ENCODE data around the gene DARS2.
"Not testable (repeated sequence)": the region's sequence is repeated elsewhere in the genome, so short reads cannot be mapped to it uniquely, and the experiment has no call there.

DARS2 gene

DNA sequence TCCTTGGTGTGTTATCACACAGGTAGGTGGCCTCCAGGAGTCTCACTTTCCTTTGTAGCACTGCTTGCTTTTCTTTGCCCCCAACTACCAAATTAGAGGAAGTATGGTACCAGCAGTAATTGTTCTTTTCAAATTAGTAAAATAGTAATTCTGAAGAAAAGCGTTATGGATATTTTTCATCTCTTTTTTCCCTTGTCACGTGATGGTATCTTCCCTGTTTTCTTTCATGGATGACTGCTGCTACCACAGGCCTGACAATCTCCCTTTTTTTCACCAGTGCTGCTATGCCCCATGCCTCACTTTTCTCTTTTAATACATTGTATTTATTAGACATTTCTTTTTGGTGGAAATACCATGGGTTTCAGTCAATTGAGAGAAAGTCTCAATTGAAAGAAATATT lies 47.0 kb downstream of the DARS2 start:
- Histone ChIP-seq H3K27me3 (ENCODE audit: control insufficient read depth, insufficient read depth, low read length) (no peaks in the 10 kb centered on the region), H3K4me1 (ENCODE audit: control insufficient read depth, insufficient read depth, low read length) (peaks cover 17% of the 10 kb centered on the region), H3K9ac (ENCODE audit: low read length) (no peak overlapping the region), H3K4me3 (ENCODE audit: low read length) (no peak overlapping the region), H3K9me3 (ENCODE audit: control insufficient read depth, low read length) (no peaks in the 10 kb centered on the region), H3K36me3 (ENCODE audit: control insufficient read depth, insufficient read depth, low read length) (no peaks in the 10 kb centered on the region)

DNA sequence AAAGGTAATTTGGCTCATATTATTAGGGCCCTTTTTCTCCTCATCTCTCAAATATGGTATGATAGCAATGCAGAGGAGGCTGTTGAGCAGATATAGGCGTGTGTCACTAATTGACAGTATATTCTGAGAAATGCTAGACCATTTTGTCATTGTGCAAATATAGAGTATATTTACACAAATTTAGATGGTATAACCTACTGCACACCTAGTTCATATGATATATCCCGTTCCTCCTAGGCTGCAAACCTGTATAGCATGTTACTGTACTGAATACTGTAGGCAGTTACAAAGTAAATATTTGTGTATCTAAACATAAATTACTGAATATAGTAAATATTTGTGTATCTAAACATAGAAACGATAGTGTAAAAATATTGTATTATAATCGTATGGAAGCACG lies 52.3 kb downstream of the DARS2 start:
- Histone ChIP-seq H3K4me1 (ENCODE audit: control insufficient read depth, insufficient read depth, low read length) (no peaks in the 10 kb centered on the region), H3K27me3 (ENCODE audit: control insufficient read depth, insufficient read depth, low read length) (no peaks in the 10 kb centered on the region), H3K36me3 (ENCODE audit: control insufficient read depth, insufficient read depth, low read length) (no peaks in the 10 kb centered on the region), H3K4me3 (ENCODE audit: low read length) (no peak overlapping the region), H3K9me3 (ENCODE audit: control insufficient read depth, low read length) (no peaks in the 10 kb centered on the region), H3K9ac (ENCODE audit: low read length) (no peak overlapping the region)

- no peaks in the 10 kb centered on the region for H3K36me3 ChIP-seq (ENCODE audit: control insufficient read depth, insufficient read depth, low read length)
- no peaks in the 10 kb centered on the region for H3K4me1 ChIP-seq (ENCODE audit: control insufficient read depth, insufficient read depth, low read length)
- H3K4me3 ChIP-seq (ENCODE audit: low read length): no peak overlapping the region
- no peak overlapping the region for H3K9ac ChIP-seq (ENCODE audit: low read length)
- H3K9me3 ChIP-seq (ENCODE audit: control insufficient read depth, low read length): no peaks in the 10 kb centered on the region
- no peaks in the 10 kb centered on the region for H3K27me3 ChIP-seq (ENCODE audit: control insufficient read depth, insufficient read depth, low read length)
Observed at GRCh38 chr1:173878251-173878650, 53.8 kb downstream of the DARS2 start.

- not testable (repeated sequence) for H3K9ac ChIP-seq (ENCODE audit: low read length); H3K9me3 ChIP-seq (ENCODE audit: control insufficient read depth, low read length); H3K4me1 ChIP-seq (ENCODE audit: control insufficient read depth, insufficient read depth, low read length); H3K36me3 ChIP-seq (ENCODE audit: control insufficient read depth, insufficient read depth, low read length); H3K27me3 ChIP-seq (ENCODE audit: control insufficient read depth, insufficient read depth, low read length); H3K4me3 ChIP-seq (ENCODE audit: low read length)
Observed at GRCh38 chr1:173881117-173881516, 56.6 kb downstream of the DARS2 start.

- Histone ChIP-seq H3K36me3 (ENCODE audit: control insufficient read depth, insufficient read depth, low read length) (peaks cover 4% of the 10 kb centered on the region), H3K9ac (ENCODE audit: low read length) (no peak overlapping the region), H3K4me3 (ENCODE audit: low read length) (no peak overlapping the region), H3K4me1 (ENCODE audit: control insufficient read depth, insufficient read depth, low read length) (no peaks in the 10 kb centered on the region), H3K9me3 (ENCODE audit: control insufficient read depth, low read length) (no peaks in the 10 kb centered on the region), H3K27me3 (ENCODE audit: control insufficient read depth, insufficient read depth, low read length) (no peaks in the 10 kb centered on the region)
Observed at GRCh38 chr1:173884701-173885100, 60.2 kb downstream of the DARS2 start.

DNA sequence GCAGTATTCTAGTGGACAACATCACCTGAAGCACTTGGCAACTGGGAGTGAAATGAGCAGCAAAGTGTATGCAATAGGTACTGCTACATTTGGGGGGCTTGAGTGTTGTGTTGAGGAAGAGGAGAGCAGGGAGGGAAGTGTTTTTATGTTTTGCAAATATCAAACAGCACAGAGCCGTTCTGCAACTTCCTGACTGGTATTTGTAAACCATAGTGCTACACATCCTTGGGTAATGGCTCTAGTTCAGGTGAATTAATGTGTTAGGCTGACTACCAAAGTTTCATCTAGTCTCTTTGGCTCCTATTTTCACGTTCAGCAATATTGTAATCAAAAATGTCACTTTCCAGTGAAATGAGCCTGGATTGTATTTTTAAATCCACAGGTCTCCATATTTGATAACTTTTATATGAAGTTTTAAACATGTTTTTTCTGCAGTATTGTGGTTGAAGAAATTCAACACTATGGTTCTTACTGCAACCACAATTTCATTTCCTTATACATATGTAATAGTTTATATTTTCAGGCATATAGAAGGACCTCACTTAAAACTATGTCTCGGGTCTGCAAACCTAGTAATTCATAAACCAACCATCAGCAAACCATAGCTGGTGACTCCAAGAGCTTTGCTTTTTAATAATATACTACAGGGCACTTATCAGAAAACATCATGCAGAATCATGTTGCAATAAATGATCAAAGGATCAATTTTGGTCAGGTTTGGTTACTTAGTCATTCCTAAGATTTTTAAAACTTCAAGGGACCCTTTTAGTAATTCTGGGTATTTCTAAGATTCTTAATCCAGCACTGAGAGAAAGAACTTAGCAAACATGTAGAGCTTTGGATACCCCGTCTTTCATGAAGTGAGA lies 62.5 kb downstream of the DARS2 start:
- H3K36me3 ChIP-seq (ENCODE audit: control insufficient read depth, insufficient read depth, low read length): peaks cover 4% of the 10 kb centered on the region
- no peaks in the 10 kb centered on the region for H3K4me1 ChIP-seq (ENCODE audit: control insufficient read depth, insufficient read depth, low read length)
- H3K4me3 ChIP-seq (ENCODE audit: low read length): no peak overlapping the region
- H3K9ac ChIP-seq (ENCODE audit: low read length): no peak overlapping the region
- H3K27me3 ChIP-seq (ENCODE audit: control insufficient read depth, insufficient read depth, low read length): no peaks in the 10 kb centered on the region
- no peaks in the 10 kb centered on the region for H3K9me3 ChIP-seq (ENCODE audit: control insufficient read depth, low read length)

DNA sequence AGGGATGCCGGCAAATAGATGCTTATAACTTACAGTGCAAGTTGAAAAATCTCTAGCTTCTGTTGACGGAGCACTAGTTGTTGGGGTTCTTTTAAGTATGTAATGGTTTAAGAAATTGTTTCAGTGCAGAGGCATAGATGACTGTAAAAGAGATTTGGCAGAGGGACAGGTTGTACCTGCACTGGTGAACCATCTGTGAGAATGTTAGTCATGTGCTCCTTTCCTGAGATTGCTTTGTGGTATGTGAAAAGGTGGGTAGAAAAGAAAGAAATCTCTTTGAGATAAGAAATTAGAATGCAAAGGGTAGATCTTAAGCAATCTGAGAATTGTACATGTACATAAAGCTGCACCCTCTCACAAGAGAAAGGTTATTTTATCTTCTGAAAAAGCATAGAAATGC lies 63.2 kb downstream of the DARS2 start:
- Histone ChIP-seq H3K4me3 (ENCODE audit: low read length) (no peak overlapping the region), H3K27me3 (ENCODE audit: control insufficient read depth, insufficient read depth, low read length) (no peaks in the 10 kb centered on the region), H3K4me1 (ENCODE audit: control insufficient read depth, insufficient read depth, low read length) (no peaks in the 10 kb centered on the region), H3K9ac (ENCODE audit: low read length) (no peak overlapping the region), H3K36me3 (ENCODE audit: control insufficient read depth, insufficient read depth, low read length) (peaks cover 4% of the 10 kb centered on the region), H3K9me3 (ENCODE audit: control insufficient read depth, low read length) (no peaks in the 10 kb centered on the region)

GRCh38 chr1:173888749-173889148 lies 64.3 kb downstream of the DARS2 start:
- H3K9ac ChIP-seq (ENCODE audit: low read length): no peak overlapping the region
- no peak overlapping the region for H3K4me3 ChIP-seq (ENCODE audit: low read length)
- no peaks in the 10 kb centered on the region for H3K4me1 ChIP-seq (ENCODE audit: control insufficient read depth, insufficient read depth, low read length)
- no peaks in the 10 kb centered on the region for H3K27me3 ChIP-seq (ENCODE audit: control insufficient read depth, insufficient read depth, low read length)
- H3K36me3 ChIP-seq (ENCODE audit: control insufficient read depth, insufficient read depth, low read length): peaks cover 4% of the 10 kb centered on the region
- H3K9me3 ChIP-seq (ENCODE audit: control insufficient read depth, low read length): no peaks in the 10 kb centered on the region

GRCh38 chr1:173889885-173890284 lies 65.4 kb downstream of the DARS2 start:
- no peak overlapping the region for H3K4me3 ChIP-seq (ENCODE audit: low read length)
- H3K36me3 ChIP-seq (ENCODE audit: control insufficient read depth, insufficient read depth, low read length): peaks cover 4% of the 10 kb centered on the region
- no peaks in the 10 kb centered on the region for H3K4me1 ChIP-seq (ENCODE audit: control insufficient read depth, insufficient read depth, low read length)
- H3K9ac ChIP-seq (ENCODE audit: low read length): no peak overlapping the region
- H3K9me3 ChIP-seq (ENCODE audit: control insufficient read depth, low read length): no peaks in the 10 kb centered on the region
- H3K27me3 ChIP-seq (ENCODE audit: control insufficient read depth, insufficient read depth, low read length): no peaks in the 10 kb centered on the region

DNA sequence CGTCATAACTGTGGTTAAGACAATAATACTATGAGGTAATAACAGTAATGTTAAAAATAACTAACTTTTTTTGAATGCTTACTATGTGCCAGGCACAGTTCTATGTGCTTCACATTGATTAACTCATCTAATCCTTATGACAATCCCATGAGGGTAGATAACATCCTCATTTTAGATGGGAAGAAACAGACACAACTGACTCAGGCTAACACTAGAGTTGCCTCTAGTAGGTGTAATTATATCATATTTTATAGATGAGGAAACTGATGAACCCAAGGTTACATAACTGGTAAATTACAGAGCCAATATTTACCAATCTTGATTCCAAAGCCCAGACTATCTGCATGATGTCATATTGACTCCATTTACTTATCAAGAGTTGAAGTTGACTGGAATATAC lies 69.1 kb downstream of the DARS2 start:
- no peaks in the 10 kb centered on the region for H3K9me3 ChIP-seq (ENCODE audit: control insufficient read depth, low read length)
- H3K4me1 ChIP-seq (ENCODE audit: control insufficient read depth, insufficient read depth, low read length): peaks cover 4% of the 10 kb centered on the region
- H3K9ac ChIP-seq (ENCODE audit: low read length): no peak overlapping the region
- no peak overlapping the region for H3K4me3 ChIP-seq (ENCODE audit: low read length)
- H3K36me3 ChIP-seq (ENCODE audit: control insufficient read depth, insufficient read depth, low read length): no peaks in the 10 kb centered on the region
- H3K27me3 ChIP-seq (ENCODE audit: control insufficient read depth, insufficient read depth, low read length): no peaks in the 10 kb centered on the region

- Histone ChIP-seq H3K9ac (ENCODE audit: low read length) (no peak overlapping the region), H3K4me1 (ENCODE audit: control insufficient read depth, insufficient read depth, low read length) (peaks cover 4% of the 10 kb centered on the region), H3K27me3 (ENCODE audit: control insufficient read depth, insufficient read depth, low read length) (no peaks in the 10 kb centered on the region), H3K36me3 (ENCODE audit: control insufficient read depth, insufficient read depth, low read length) (no peaks in the 10 kb centered on the region), H3K9me3 (ENCODE audit: control insufficient read depth, low read length) (no peaks in the 10 kb centered on the region), H3K4me3 (ENCODE audit: low read length) (no peak overlapping the region)
Observed at GRCh38 chr1:173894189-173894588, 69.7 kb downstream of the DARS2 start.

DNA sequence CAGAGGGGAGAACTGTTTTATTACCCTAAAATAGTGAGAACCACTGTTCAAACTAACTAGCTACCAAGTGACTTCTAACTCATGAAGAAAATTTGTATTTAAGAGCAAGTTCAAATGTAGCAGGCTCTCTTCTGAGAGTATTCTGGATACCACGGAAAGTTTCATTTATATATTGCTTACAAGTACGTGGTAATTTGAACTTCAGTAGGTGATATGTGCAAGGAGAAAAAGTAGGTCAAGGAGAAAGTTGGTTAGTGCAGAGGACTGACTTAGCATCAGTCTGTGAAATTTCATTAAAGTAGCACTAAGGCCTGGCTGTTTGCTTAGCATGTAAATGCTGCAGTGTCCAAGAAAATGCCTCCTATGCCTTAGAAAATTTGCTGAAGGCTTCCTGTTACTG lies 76.0 kb downstream of the DARS2 start:
- Histone ChIP-seq H3K4me1 (ENCODE audit: control insufficient read depth, insufficient read depth, low read length) (peaks cover 13% of the 10 kb centered on the region), H3K36me3 (ENCODE audit: control insufficient read depth, insufficient read depth, low read length) (no peaks in the 10 kb centered on the region), H3K9me3 (ENCODE audit: control insufficient read depth, low read length) (no peaks in the 10 kb centered on the region), H3K4me3 (ENCODE audit: low read length) (no peak overlapping the region), H3K9ac (ENCODE audit: low read length) (no peak overlapping the region), H3K27me3 (ENCODE audit: control insufficient read depth, insufficient read depth, low read length) (no peaks in the 10 kb centered on the region)

GRCh38 chr1:173900992-173901391 lies 76.5 kb downstream of the DARS2 start:
- H3K9ac ChIP-seq (ENCODE audit: low read length): no peak overlapping the region
- no peaks in the 10 kb centered on the region for H3K27me3 ChIP-seq (ENCODE audit: control insufficient read depth, insufficient read depth, low read length)
- H3K9me3 ChIP-seq (ENCODE audit: control insufficient read depth, low read length): no peaks in the 10 kb centered on the region
- peaks cover 13% of the 10 kb centered on the region for H3K4me1 ChIP-seq (ENCODE audit: control insufficient read depth, insufficient read depth, low read length)
- no peaks in the 10 kb centered on the region for H3K36me3 ChIP-seq (ENCODE audit: control insufficient read depth, insufficient read depth, low read length)
- H3K4me3 ChIP-seq (ENCODE audit: low read length): no peak overlapping the region

All from mucosa of stomach (tissue), 1 donor.